HepG2 (cell line): ENCODE data around the gene JMJD6. TPM values are rescaled to one million over a fixed set of nuclear protein-coding genes. Genes with fewer than 3 reads are reported as not detected.

ENCODE experiments used
- ARID5B ChIP-seq: IDR thresholded peaks from 2 replicates; pipeline ENCODE4 v1.4.0; 2020; ENCODE audit warnings: mild to moderate bottlenecking, missing genetic modification reagents
- CC2D1A ChIP-seq: sonication (generic); formaldehyde crosslinking; IDR thresholded peaks from 2 replicates; pipeline ENCODE4 v1.8.1; 2023; ENCODE audit warnings: mild to moderate bottlenecking, missing genetic modification reagents
- CREBL2 ChIP-seq: sonication (generic); formaldehyde crosslinking; IDR thresholded peaks from 2 replicates; pipeline ENCODE4 v1.8.1; 2023; ENCODE audit warnings: missing genetic modification reagents, mild to moderate bottlenecking, borderline replicate concordance
- EP300 ChIP-seq, 3 experiments: sonication (generic) in 1 of 3; formaldehyde crosslinking in 1 of 3; IDR thresholded peaks; 2 replicates each; pipeline versions ENCODE4 v1.5.1 to v1.6.1; 2011 to 2020; ENCODE audit warnings: low read depth in 2 of 3, low read length in 2 of 3, borderline replicate concordance in 1 of 3, improper control_type of control experiment in 1 of 3, mild to moderate bottlenecking in 1 of 3, missing genetic modification reagents in 1 of 3, moderate library complexity in 1 of 3
- ERF ChIP-seq: IDR thresholded peaks from 2 replicates; pipeline ENCODE4 v1.6.1; 2018; ENCODE audit warnings: missing biosample characterization, missing genetic modification reagents
- GTF2F1 ChIP-seq: fragments of 150-350 bp; IDR thresholded peaks from 2 replicates; pipeline ENCODE4 v1.6.1; 2014; ENCODE audit warnings: low read length
- HOXA5 ChIP-seq: sonication (generic); formaldehyde crosslinking; IDR thresholded peaks from 2 replicates; pipeline ENCODE4 v1.4.0; 2020; ENCODE audit warnings: missing genetic modification reagents
- PAF1 ChIP-seq: IDR thresholded peaks from 2 replicates; pipeline ENCODE4 v1.6.1; 2016; ENCODE audit warnings: missing genetic modification reagents, missing compliant biosample characterization
- SP140L ChIP-seq: sonication (generic); formaldehyde crosslinking; IDR thresholded peaks from 2 replicates; pipeline ENCODE4 v1.4.0; 2020; ENCODE audit warnings: missing genetic modification reagents, borderline replicate concordance
- SRSF1 ChIP-seq: fragments of 200-400 bp; formaldehyde crosslinking; optimal IDR thresholded peaks from 2 replicates; pipeline ENCODE3; 2017; ENCODE audit warnings: mild to moderate bottlenecking, low read depth, low read length, moderate library complexity
- SSRP1 ChIP-seq: IDR thresholded peaks from 2 replicates; pipeline ENCODE4 v1.6.1; 2016; ENCODE audit warnings: control low read depth
- U2AF2 ChIP-seq: fragments of 200-400 bp; formaldehyde crosslinking; IDR thresholded peaks from 2 replicates; pipeline ENCODE4 v1.6.1; 2017; ENCODE audit warnings: low read depth, mild to moderate bottlenecking, low read length
- WIZ ChIP-seq: sonication (generic); formaldehyde crosslinking; IDR thresholded peaks from 2 replicates; pipeline ENCODE4 v1.5.1; 2020; ENCODE audit warnings: mild to moderate bottlenecking, missing genetic modification reagents
- ZBTB21 ChIP-seq: sonication (generic); formaldehyde crosslinking; IDR thresholded peaks from 2 replicates; pipeline ENCODE4 v1.4.0; 2020; ENCODE audit warnings: missing genetic modification reagents
- ZBTB26 ChIP-seq: IDR thresholded peaks from 2 replicates; pipeline ENCODE4 v1.6.1; 2016; ENCODE audit warnings: missing compliant biosample characterization, missing genetic modification reagents, borderline replicate concordance
- ZNF160 ChIP-seq: sonication (generic); formaldehyde crosslinking; IDR thresholded peaks from 2 replicates; pipeline ENCODE4 v1.8.0; 2022; ENCODE audit warnings: mild to moderate bottlenecking, inconsistent platforms, missing genetic modification reagents
- ZNF3 ChIP-seq: IDR thresholded peaks from 2 replicates; pipeline ENCODE4 v1.7.0; 2017; ENCODE audit warnings: inconsistent platforms
- ZNF331 ChIP-seq: sonication (generic); formaldehyde crosslinking; IDR thresholded peaks from 2 replicates; pipeline ENCODE4 v1.4.0; 2020; ENCODE audit warnings: missing genetic modification reagents
- ZNF552 ChIP-seq: sonication (generic); formaldehyde crosslinking; IDR thresholded peaks from 2 replicates; pipeline ENCODE4 v1.9.0; 2022; ENCODE audit warnings: missing genetic modification reagents, mild to moderate bottlenecking, borderline replicate concordance
- ZNF570 ChIP-seq: sonication (generic); formaldehyde crosslinking; IDR thresholded peaks from 2 replicates; pipeline ENCODE4 v1.4.0; 2020; ENCODE audit warnings: mild to moderate bottlenecking, missing genetic modification reagents, borderline replicate concordance
- ZNF644 ChIP-seq: IDR thresholded peaks from 2 replicates; pipeline ENCODE4 v1.6.1; 2016; ENCODE audit warnings: low read depth
- ZNF660 ChIP-seq: sonication (generic); formaldehyde crosslinking; IDR thresholded peaks from 2 replicates; pipeline ENCODE4 v1.5.1; 2020; ENCODE audit warnings: mild to moderate bottlenecking, low read depth, missing genetic modification reagents, borderline replicate concordance
- ZNF724P ChIP-seq: sonication (generic); formaldehyde crosslinking; IDR thresholded peaks from 2 replicates; pipeline ENCODE4 v1.8.0; 2022; ENCODE audit warnings: missing genetic modification reagents, borderline replicate concordance
- polyA plus RNA-seq, 8 experiments: library from polyadenylated mRNA; depleted of rRNA in 3 of 8; stranded (reverse) in 7 of 8; unstranded in 1 of 8; fragments of >200 nt; fragmentation: Illumina TruSeq in 4 of 8; extraction: Trizol in 4 of 8; gene quantifications; 2 replicates each; pipeline versions ENCODE4 v1.2.1 to v1.2.3, GENCODE V29; 2011 to 2016; ENCODE audit warnings: low read depth in 4 of 8, missing spikeins in 1 of 8, mixed read lengths in 1 of 8; ENCODE audit not compliant: insufficient read depth in 1 of 8
- total RNA-seq, 5 experiments: library from RNA; depleted of rRNA; stranded (reverse); fragments of >200 nt; fragmentation: Illumina TruSeq; extraction: Trizol; gene quantifications; 2 replicates each; pipeline ENCODE4 v1.2.3, GENCODE V29; 2016; ENCODE audit warnings: low read depth in 1 of 5
- TF ChIP-seq, protein P1 (sequence below): sonication (generic); formaldehyde crosslinking; IDR thresholded peaks from 2 replicates; pipeline ENCODE4 v1.5.0; 2020; ENCODE audit warnings: mild to moderate bottlenecking, missing genetic modification reagents

Gene JMJD6
- total and polyA plus RNA-seq, 2 of the 13 experiments (the other 11 are each of a cell fraction or from before 2014, with no cell fraction given), result 33.6 to 41.0 TPM

- TF ChIP-seq ZBTB26 (peak; percentile 78), ZNF331 (CRISPR knock-in tag) (peak; percentile 66; the same call in 1 of the 2 replicates), U2AF2 (no peak), WIZ (CRISPR knock-in tag) (no peak; the same call in 1 of the 2 replicates), ZNF160 (CRISPR knock-in tag) (peak; percentile 17; the same call in 1 of the 2 replicates), ARID5B (CRISPR knock-in tag) (peak; percentile 59; the same call in 1 of the 2 replicates), ZNF644 (CRISPR knock-in tag) (0 out of 2 replicates have a peak, but pooled peaks have one; percentile 28), SRSF1 (no peak), GTF2F1 (no peak), PAF1 (CRISPR knock-in tag) (0 out of 2 replicates have a peak, but pooled peaks have one; percentile 24), SP140L (CRISPR knock-in tag) (peak; percentile 57; the same call in 1 of the 2 replicates), ZNF724P (no peak), EP300 (IDR thresholded peaks at IDR 0.05; ENCODE audit: low read depth in 2 of 2, low read length in 2 of 2) (0 out of 4 replicates have a peak, but pooled peaks of 1 of the 2 experiments have one; percentile 44), EP300 (CRISPR knock-in tag; IDR thresholded peaks at IDR 0.05; ENCODE audit: borderline replicate concordance) (no peak), ZNF660 (CRISPR knock-in tag) (no peak), CC2D1A (CRISPR knock-in tag) (0 out of 2 replicates have a peak, but pooled peaks have one; percentile 61), ZNF3 (0 out of 2 replicates have a peak, but pooled peaks have one; percentile 45), ZNF570 (no peak), ZBTB21 (no peak), HOXA5 (no peak), CREBL2 (peak; percentile 57; the same call in 1 of the 2 replicates), SSRP1 (0 out of 2 replicates have a peak, but pooled peaks have one; percentile 84), ZNF552 (CRISPR knock-in tag) (no peak), ERF (CRISPR knock-in tag) (0 out of 2 replicates have a peak, but pooled peaks have one; percentile 14)
- TF ChIP-seq, protein P1, sequence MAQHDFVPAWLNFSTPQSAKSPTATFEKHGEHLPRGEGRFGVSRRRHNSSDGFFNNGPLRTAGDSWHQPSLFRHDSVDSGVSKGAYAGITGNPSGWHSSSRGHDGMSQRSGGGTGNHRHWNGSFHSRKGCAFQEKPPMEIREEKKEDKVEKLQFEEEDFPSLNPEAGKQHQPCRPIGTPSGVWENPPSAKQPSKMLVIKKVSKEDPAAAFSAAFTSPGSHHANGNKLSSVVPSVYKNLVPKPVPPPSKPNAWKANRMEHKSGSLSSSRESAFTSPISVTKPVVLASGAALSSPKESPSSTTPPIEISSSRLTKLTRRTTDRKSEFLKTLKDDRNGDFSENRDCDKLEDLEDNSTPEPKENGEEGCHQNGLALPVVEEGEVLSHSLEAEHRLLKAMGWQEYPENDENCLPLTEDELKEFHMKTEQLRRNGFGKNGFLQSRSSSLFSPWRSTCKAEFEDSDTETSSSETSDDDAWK (CRISPR knock-in tag), result no peak
Observed at GRCh38 chr17:76672270-76672851, 54.0 kb downstream of the JMJD6 start (continued).
